ENCODE data around the gene CALN1. TPM values are rescaled to one million over a fixed set of nuclear protein-coding genes. Genes with fewer than 3 reads are reported as not detected.
A peak's percentile ranks its signal among the peaks of the same experiment; 100 is the strongest.

The CALN1 gene
- polyA plus RNA-seq, 3 donors = under 0.01 TPM; not detected in 2

DNA sequence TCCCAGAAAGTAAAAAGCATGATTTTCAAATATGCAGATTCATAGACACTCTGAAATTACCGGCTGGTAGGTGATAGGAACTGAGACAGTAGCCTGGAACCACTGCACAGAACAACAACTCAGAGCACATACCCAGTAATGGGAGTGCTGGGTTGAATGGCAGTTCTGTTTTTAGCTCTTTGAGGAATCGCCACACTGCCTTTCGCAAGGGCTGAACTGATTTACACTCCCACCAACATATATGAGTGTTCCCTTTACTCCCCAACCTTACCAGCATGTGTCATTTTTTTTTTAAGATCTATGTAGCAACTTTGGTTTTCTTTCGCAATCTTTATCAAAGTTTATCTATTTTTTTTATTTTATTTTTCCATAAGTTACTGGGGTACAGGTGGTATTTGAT lies 358.8 kb downstream of the CALN1 start:
- peaks cover 0 to 2% (median 0%) of the 10 kb centered on the region in 7 donors for H3K9me3 Mint-ChIP-seq
- H3K4me1 Mint-ChIP-seq = peaks cover 30% of the 10 kb centered on the region
- no peaks in the 10 kb centered on the region for H3K36me3 ChIP-seq (replicated peaks in 1 of 2; ENCODE audit: control insufficient read depth in 1 of 2, insufficient read depth in 2 of 2, low read length in 2 of 2)
- H2AFZ ChIP-seq (ENCODE audit: insufficient read depth, low read depth, low read length, poor library complexity, severe bottlenecking) = no peak overlapping the region
- H3K27me3 ChIP-seq (ENCODE audit: control insufficient read depth in 2 of 2, insufficient read depth in 2 of 2, low read length in 2 of 2) = no peaks in the 10 kb centered on the region
- peak; percentile 46 to 67 (median 52) for DNase-seq
- H3K4me3 Mint-ChIP-seq = no peak overlapping the region
- H3K79me2 ChIP-seq (ENCODE audit: insufficient read depth, low read length) = no peaks in the 10 kb centered on the region
- intact Hi-C loops (cut with micrococcal nuclease) = no loop called here
- H3K36me3 Mint-ChIP-seq = no peaks in the 10 kb centered on the region
- no peaks in the 10 kb centered on the region for H3K27me3 Mint-ChIP-seq (ENCODE audit: low read depth in 3 of 3)
- no peaks in the 10 kb centered on the region for H3K9me3 ChIP-seq (replicated peaks in 1 of 2; ENCODE audit: control insufficient read depth in 1 of 2, insufficient read depth in 1 of 2, low read length in 2 of 2)
- H3K4me1 ChIP-seq (ENCODE audit: control insufficient read depth in 1 of 2, insufficient read depth in 2 of 2, low read length in 2 of 2) = peaks cover 21 to 28% of the 10 kb centered on the region in 2 donors
- no peaks in the 10 kb centered on the region for H4K20me1 ChIP-seq (ENCODE audit: insufficient read depth, low read length)
- H3K27ac ChIP-seq (ENCODE audit: low read depth in 1 of 2, low read length in 2 of 2) = peak overlapping the region; percentile 24 to 32
- H3K4me2 ChIP-seq (replicated peaks; ENCODE audit: extremely low read depth, low read length, poor library complexity, severe bottlenecking) = peak overlapping the region; percentile 11
- H3K4me3 ChIP-seq (replicated peaks in 1 of 3; ENCODE audit: low read depth in 2 of 3, low read length in 3 of 3) = peak overlapping the region in 1 of 3 experiments; percentile 3
- TF ChIP-seq, protein P1, sequence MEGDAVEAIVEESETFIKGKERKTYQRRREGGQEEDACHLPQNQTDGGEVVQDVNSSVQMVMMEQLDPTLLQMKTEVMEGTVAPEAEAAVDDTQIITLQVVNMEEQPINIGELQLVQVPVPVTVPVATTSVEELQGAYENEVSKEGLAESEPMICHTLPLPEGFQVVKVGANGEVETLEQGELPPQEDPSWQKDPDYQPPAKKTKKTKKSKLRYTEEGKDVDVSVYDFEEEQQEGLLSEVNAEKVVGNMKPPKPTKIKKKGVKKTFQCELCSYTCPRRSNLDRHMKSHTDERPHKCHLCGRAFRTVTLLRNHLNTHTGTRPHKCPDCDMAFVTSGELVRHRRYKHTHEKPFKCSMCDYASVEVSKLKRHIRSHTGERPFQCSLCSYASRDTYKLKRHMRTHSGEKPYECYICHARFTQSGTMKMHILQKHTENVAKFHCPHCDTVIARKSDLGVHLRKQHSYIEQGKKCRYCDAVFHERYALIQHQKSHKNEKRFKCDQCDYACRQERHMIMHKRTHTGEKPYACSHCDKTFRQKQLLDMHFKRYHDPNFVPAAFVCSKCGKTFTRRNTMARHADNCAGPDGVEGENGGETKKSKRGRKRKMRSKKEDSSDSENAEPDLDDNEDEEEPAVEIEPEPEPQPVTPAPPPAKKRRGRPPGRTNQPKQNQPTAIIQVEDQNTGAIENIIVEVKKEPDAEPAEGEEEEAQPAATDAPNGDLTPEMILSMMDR (IDR thresholded peaks at IDR 0.05) = no peak
- no CpG with 5 or more reads among the region's 4 CpGs for WGBS (ENCODE audit: insufficient coverage)
- H3K9ac ChIP-seq (ENCODE audit: insufficient read depth, low read length, poor library complexity, severe bottlenecking) = no peak overlapping the region
- peak overlapping the region in 4 of 7 donors; percentile 26 to 78 (median 72) for H3K27ac Mint-ChIP-seq

DNA sequence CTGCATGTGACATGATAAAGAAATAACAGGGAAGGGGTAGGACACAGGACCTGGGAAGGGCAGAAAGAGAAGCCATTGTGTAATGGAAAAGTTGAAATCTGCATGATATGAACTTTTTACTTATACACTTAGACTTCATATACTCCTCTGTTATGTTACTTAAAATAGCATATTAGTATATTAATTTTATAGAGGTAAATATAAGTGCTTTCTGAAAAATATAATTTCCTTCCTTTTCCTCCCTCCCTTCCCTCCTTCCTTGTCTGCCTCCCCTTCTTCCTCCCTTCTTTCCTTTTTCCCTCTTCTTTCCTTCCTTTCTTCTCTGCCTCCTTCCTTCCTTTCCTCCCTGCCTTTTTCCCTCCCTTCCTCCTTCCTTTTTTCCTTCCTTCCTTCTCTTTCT lies 363.7 kb downstream of the CALN1 start:
- no peak overlapping the region for H3K27ac Mint-ChIP-seq
- Histone ChIP-seq H3K27ac (ENCODE audit: low read depth in 1 of 2, low read length in 2 of 2) (no peak overlapping the region), H3K36me3 (replicated peaks in 1 of 2; ENCODE audit: control insufficient read depth in 1 of 2, insufficient read depth in 2 of 2, low read length in 2 of 2) (no peaks in the 10 kb centered on the region), H3K4me2 (replicated peaks; ENCODE audit: extremely low read depth, low read length, poor library complexity, severe bottlenecking) (no peak overlapping the region), H3K9me3 (replicated peaks in 1 of 2; ENCODE audit: control insufficient read depth in 1 of 2, insufficient read depth in 1 of 2, low read length in 2 of 2) (peaks cover 0 to 4% of the 10 kb centered on the region in 2 donors), H3K4me3 (replicated peaks in 1 of 3; ENCODE audit: low read depth in 2 of 3, low read length in 3 of 3) (no peak overlapping the region), H3K79me2 (ENCODE audit: insufficient read depth, low read length) (no peaks in the 10 kb centered on the region), H3K4me1 (ENCODE audit: control insufficient read depth in 1 of 2, insufficient read depth in 2 of 2, low read length in 2 of 2) (peaks cover 9 to 10% of the 10 kb centered on the region in 2 donors), H2AFZ (ENCODE audit: insufficient read depth, low read depth, low read length, poor library complexity, severe bottlenecking) (no peak overlapping the region), H4K20me1 (ENCODE audit: insufficient read depth, low read length) (no peaks in the 10 kb centered on the region), H3K27me3 (ENCODE audit: control insufficient read depth in 2 of 2, insufficient read depth in 2 of 2, low read length in 2 of 2) (no peaks in the 10 kb centered on the region), H3K9ac (ENCODE audit: insufficient read depth, low read length, poor library complexity, severe bottlenecking) (no peak overlapping the region)
- H3K27me3 Mint-ChIP-seq (ENCODE audit: low read depth in 3 of 3) = peaks cover 0 to 2% (median 0%) of the 10 kb centered on the region in 3 donors
- H3K36me3 Mint-ChIP-seq = no peaks in the 10 kb centered on the region
- TF ChIP-seq, protein P1 (IDR thresholded peaks at IDR 0.05) = no peak
- H3K4me1 Mint-ChIP-seq = peaks cover 12% of the 10 kb centered on the region
- DNase-seq = no peak
- intact Hi-C loops (cut with micrococcal nuclease) = no loop called here
- H3K4me3 Mint-ChIP-seq = no peak overlapping the region
- peaks cover 0 to 8% (median 2%) of the 10 kb centered on the region in 7 donors for H3K9me3 Mint-ChIP-seq

Measured in CD14-positive monocyte (primary cell).